NCI-H1417 (cell line): ENCODE data around the gene FANCD2OS.
"Not testable (repeated sequence)": the region's sequence is repeated elsewhere in the genome, so short reads cannot be mapped to it uniquely, and the experiment has no call there.

Experiments used
- DNase-seq, 3 experiments: peaks; one replicate each; lab custom pipeline; 2025; lab: John Stamatoyannopoulos, UW

FANCD2OS gene

GRCh38 chr3:10091387-10091786 is 16.7 kb downstream of the FANCD2OS start:
- not testable (repeated sequence) for DNase-seq

DNA sequence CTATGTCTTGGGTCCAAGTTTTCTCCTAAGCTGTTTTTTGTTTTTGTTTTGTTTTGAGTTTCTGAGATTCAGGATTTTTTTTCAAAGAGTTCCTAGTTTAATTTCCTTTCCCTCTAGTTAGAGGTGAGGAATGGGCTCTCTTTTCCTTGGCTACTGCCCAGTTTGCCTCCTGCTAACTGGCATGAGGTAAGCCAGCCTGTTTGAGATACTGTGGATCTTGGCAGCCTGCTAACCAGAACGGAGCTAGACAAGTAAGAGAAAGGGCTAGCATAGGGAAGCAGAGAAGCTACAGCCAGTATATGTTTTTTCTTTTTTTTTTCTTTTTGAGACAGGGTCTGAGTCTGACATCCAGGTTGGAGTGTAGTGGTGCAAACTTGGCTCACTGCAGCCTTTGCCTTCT is 17.3 kb downstream of the FANCD2OS start:
- DNase-seq = not testable (repeated sequence)

DNA sequence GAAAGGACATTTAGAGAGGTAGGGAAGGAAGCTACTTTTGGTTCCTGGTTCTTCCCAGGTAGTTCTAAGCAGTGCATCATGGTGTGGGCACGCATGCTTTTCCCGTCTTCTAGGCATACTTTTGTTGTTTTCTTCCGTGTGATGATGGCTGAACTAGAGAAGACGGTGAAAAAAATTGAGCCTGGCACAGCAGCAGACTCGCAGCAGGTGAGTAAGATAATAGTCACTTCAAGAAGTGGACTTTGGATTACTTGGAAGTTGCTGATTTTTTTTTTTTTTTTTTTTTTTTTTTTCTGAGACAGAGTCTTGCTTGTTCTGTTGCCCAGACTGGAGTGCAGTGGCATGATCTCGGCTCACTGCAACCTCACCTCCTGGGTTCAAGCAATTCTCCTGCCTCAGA is 17.9 kb downstream of the FANCD2OS start:
- no peak for DNase-seq

- DNase-seq = no peak
These were observed 19.8 kb downstream of the FANCD2OS start for GRCh38 chr3:10088256-10088655.

- DNase-seq = no peak
These were observed 22.3 kb downstream of the FANCD2OS start for GRCh38 chr3:10085738-10086137.

- DNase-seq = no peak
These were observed 26.2 kb downstream of the FANCD2OS start for GRCh38 chr3:10081871-10082270.

DNA sequence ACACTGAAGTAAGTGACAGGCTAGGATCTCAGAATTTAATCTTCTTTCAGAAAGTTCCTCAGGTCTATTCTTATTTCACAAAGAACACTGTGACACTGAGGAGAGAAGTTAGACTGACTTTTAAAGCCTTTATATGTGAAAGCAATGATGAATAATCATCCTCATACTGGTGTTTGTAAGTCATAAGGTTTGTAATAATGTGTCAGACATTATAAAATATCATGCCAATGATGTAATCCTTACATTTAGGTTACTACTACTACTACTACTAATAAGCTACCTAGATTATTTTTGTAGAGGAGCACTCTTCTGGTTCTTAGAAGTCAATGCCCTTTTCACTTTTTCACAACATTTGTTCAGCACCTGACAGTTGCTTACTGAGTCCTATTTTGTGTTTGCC is 33.4 kb downstream of the FANCD2OS start:
- no peak for DNase-seq

- not testable (repeated sequence) for DNase-seq
These were observed 38.0 kb downstream of the FANCD2OS start for GRCh38 chr3:10070077-10070476.

DNA sequence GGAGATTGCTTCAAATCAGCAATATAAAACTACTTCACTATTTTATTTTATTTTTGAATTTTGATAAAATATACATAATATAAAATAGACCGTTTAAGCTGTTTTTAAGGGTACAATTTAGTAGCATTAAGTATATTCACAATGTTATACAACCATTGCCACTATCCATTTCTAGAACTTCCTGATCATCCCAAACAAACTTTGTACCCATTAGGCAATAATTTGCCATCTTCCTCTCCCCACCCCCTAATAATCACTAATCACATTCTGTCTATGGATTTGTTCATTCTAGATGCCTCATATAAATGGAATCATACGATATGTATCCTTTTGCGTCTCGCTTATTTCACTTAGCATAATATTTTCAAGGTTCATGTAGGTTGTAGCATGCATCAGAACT is 53.0 kb downstream of the FANCD2OS start:
- no peak for DNase-seq
